ENCODE results near the gene ZFP36L2.

ZFP36L2 gene

GRCh38 chr2:43186321-43186678 is 40.1 kb downstream of the ZFP36L2 start:
- no peak for DNase-seq (ENCODE audit: low read depth, low spot score)
- TF ChIP-seq EZH2 (IDR thresholded peaks at IDR 0.05) (no peak), FOXP2 (optimal IDR thresholded peaks at IDR 0.05; ENCODE audit: control extremely low read depth, extremely low read length, insufficient read depth) (no peak), POLR2AphosphoS5 (IDR thresholded peaks at IDR 0.05; ENCODE audit: borderline replicate concordance, low read depth, low read length) (no peak)
- Histone ChIP-seq H3K27ac (no peak overlapping the region), H3K9me3 (ENCODE audit: low read depth, low read length) (no peaks in the 10 kb centered on the region), H3K9ac (ENCODE audit: insufficient read length) (no peak overlapping the region), H3K36me3 (ENCODE audit: insufficient read depth, low read length) (no peaks in the 10 kb centered on the region), H3K4me3 (no peak overlapping the region)

GRCh38 chr2:43185146-43185545 is 41.3 kb downstream of the ZFP36L2 start:
- Histone ChIP-seq H3K4me3 (no peak overlapping the region), H3K9me3 (ENCODE audit: low read depth, low read length) (no peaks in the 10 kb centered on the region), H3K9ac (ENCODE audit: insufficient read length) (no peak overlapping the region), H3K36me3 (ENCODE audit: insufficient read depth, low read length) (no peaks in the 10 kb centered on the region), H3K27ac (no peak overlapping the region)
- DNase-seq (ENCODE audit: low read depth, low spot score), result no peak
- TF ChIP-seq POLR2AphosphoS5 (IDR thresholded peaks at IDR 0.05; ENCODE audit: borderline replicate concordance, low read depth, low read length), result no peak
- TF ChIP-seq EZH2 (IDR thresholded peaks at IDR 0.05), result no peak

- H3K36me3 ChIP-seq (ENCODE audit: insufficient read depth, low read length), result no peaks in the 10 kb centered on the region
- DNase-seq (ENCODE audit: low read depth, low spot score), result no peak
Observed at GRCh38 chr2:43184339-43184895, 42.0 kb downstream of the ZFP36L2 start.

GRCh38 chr2:43183743-43184142 is 42.7 kb downstream of the ZFP36L2 start:
- Histone ChIP-seq H3K36me3 (ENCODE audit: insufficient read depth, low read length) (no peaks in the 10 kb centered on the region), H3K27ac (no peak overlapping the region)
- no peak for TF ChIP-seq FOXP2 (optimal IDR thresholded peaks at IDR 0.05; ENCODE audit: control extremely low read depth, extremely low read length, insufficient read depth)
- no peak for TF ChIP-seq POLR2AphosphoS5 (IDR thresholded peaks at IDR 0.05; ENCODE audit: borderline replicate concordance, low read depth, low read length)
- no peak for TF ChIP-seq EZH2 (IDR thresholded peaks at IDR 0.05)

More at GRCh38 chr2:43184339-43184895, 42.0 kb downstream of the ZFP36L2 start:
- Histone ChIP-seq H3K4me3 (no peak overlapping the region), H3K9ac (ENCODE audit: insufficient read length) (no peak overlapping the region), H3K9me3 (ENCODE audit: low read depth, low read length) (no peaks in the 10 kb centered on the region), H3K27ac (no peak overlapping the region)
- TF ChIP-seq POLR2AphosphoS5 (IDR thresholded peaks at IDR 0.05; ENCODE audit: borderline replicate concordance, low read depth, low read length) (no peak), FOXP2 (optimal IDR thresholded peaks at IDR 0.05; ENCODE audit: control extremely low read depth, extremely low read length, insufficient read depth) (no peak), EZH2 (IDR thresholded peaks at IDR 0.05) (no peak)

GRCh38 chr2:43180897-43181296 is 45.5 kb downstream of the ZFP36L2 start:
- no peak for DNase-seq (ENCODE audit: low read depth, low spot score)
- Histone ChIP-seq H3K9me3 (ENCODE audit: low read depth, low read length) (no peaks in the 10 kb centered on the region), H3K4me3 (no peak overlapping the region), H3K27ac (no peak overlapping the region), H3K9ac (ENCODE audit: insufficient read length) (no peak overlapping the region), H3K36me3 (ENCODE audit: insufficient read depth, low read length) (no peaks in the 10 kb centered on the region)
- TF ChIP-seq FOXP2 (optimal IDR thresholded peaks at IDR 0.05; ENCODE audit: control extremely low read depth, extremely low read length, insufficient read depth), result no peak
- no peak for TF ChIP-seq POLR2AphosphoS5 (IDR thresholded peaks at IDR 0.05; ENCODE audit: borderline replicate concordance, low read depth, low read length)
- TF ChIP-seq EZH2 (IDR thresholded peaks at IDR 0.05), result no peak

More at GRCh38 chr2:43183743-43184142, 42.7 kb downstream of the ZFP36L2 start:
- Histone ChIP-seq H3K9me3 (ENCODE audit: low read depth, low read length) (no peaks in the 10 kb centered on the region), H3K4me3 (no peak overlapping the region), H3K9ac (ENCODE audit: insufficient read length) (no peak overlapping the region)
- no peak for DNase-seq (ENCODE audit: low read depth, low spot score)

- Histone ChIP-seq H3K9ac (ENCODE audit: insufficient read length) (no peak overlapping the region), H3K4me3 (no peak overlapping the region), H3K36me3 (ENCODE audit: insufficient read depth, low read length) (no peaks in the 10 kb centered on the region), H3K27ac (no peak overlapping the region), H3K9me3 (ENCODE audit: low read depth, low read length) (no peaks in the 10 kb centered on the region)
- DNase-seq (ENCODE audit: low read depth, low spot score), result no peak
- no peak for TF ChIP-seq EZH2 (IDR thresholded peaks at IDR 0.05)
- no peak for TF ChIP-seq FOXP2 (optimal IDR thresholded peaks at IDR 0.05; ENCODE audit: control extremely low read depth, extremely low read length, insufficient read depth)
- TF ChIP-seq POLR2AphosphoS5 (IDR thresholded peaks at IDR 0.05; ENCODE audit: borderline replicate concordance, low read depth, low read length), result no peak
Observed at GRCh38 chr2:43179942-43180341, 46.5 kb downstream of the ZFP36L2 start.

- H3K4me3 ChIP-seq, result no peak overlapping the region
- no peak for TF ChIP-seq EZH2 (IDR thresholded peaks at IDR 0.05)
- no peak for TF ChIP-seq POLR2AphosphoS5 (IDR thresholded peaks at IDR 0.05; ENCODE audit: borderline replicate concordance, low read depth, low read length)
- no peak for TF ChIP-seq FOXP2 (optimal IDR thresholded peaks at IDR 0.05; ENCODE audit: control extremely low read depth, extremely low read length, insufficient read depth)
- H3K9ac ChIP-seq (ENCODE audit: insufficient read length), result no peak overlapping the region
- H3K27ac ChIP-seq, result no peak overlapping the region
- no peak for DNase-seq (ENCODE audit: low read depth, low spot score)
- no peaks in the 10 kb centered on the region for H3K9me3 ChIP-seq (ENCODE audit: low read depth, low read length)
- H3K36me3 ChIP-seq (ENCODE audit: insufficient read depth, low read length), result no peaks in the 10 kb centered on the region
Observed at GRCh38 chr2:43178602-43179542, 47.5 kb downstream of the ZFP36L2 start.

- Histone ChIP-seq H3K4me3 (no peak overlapping the region), H3K9me3 (ENCODE audit: low read depth, low read length) (no peaks in the 10 kb centered on the region), H3K9ac (ENCODE audit: insufficient read length) (no peak overlapping the region), H3K36me3 (ENCODE audit: insufficient read depth, low read length) (no peaks in the 10 kb centered on the region), H3K27ac (no peak overlapping the region)
- TF ChIP-seq POLR2AphosphoS5 (IDR thresholded peaks at IDR 0.05; ENCODE audit: borderline replicate concordance, low read depth, low read length), result no peak
- TF ChIP-seq EZH2 (IDR thresholded peaks at IDR 0.05), result no peak
- TF ChIP-seq FOXP2 (optimal IDR thresholded peaks at IDR 0.05; ENCODE audit: control extremely low read depth, extremely low read length, insufficient read depth), result no peak
- DNase-seq (ENCODE audit: low read depth, low spot score), result no peak
Observed at GRCh38 chr2:43178055-43178598, 48.3 kb downstream of the ZFP36L2 start.
